Aorta (tissue), 5 donors: Measurements from ENCODE around the gene GOLGA6L10. TPM values are rescaled to one million over a fixed set of nuclear protein-coding genes. Genes with fewer than 3 reads are reported as not detected.
A peak's percentile ranks its signal among the peaks of the same experiment; 100 is the strongest.
"Not testable (repeated sequence)": the region's sequence is repeated elsewhere in the genome, so short reads cannot be mapped to it uniquely, and the experiment has no call there.

ENCODE experiments used
- ATAC-seq: fragments of 200-7000 bp; cut with Tn5 transposase; one replicate; pipeline ENCODE4 v1.9.1; 2022; ENCODE audit warnings: moderate library complexity; ENCODE audit not compliant: low FRiP score
- DNase-seq, 2 donors: peaks; one replicate each; pipeline ENCODE4 v3.0.0-alpha.2; 2020
- H3K27ac ChIP-seq, 2 donors: one replicate each; pipeline ENCODE4 v1.5.1; 2013; ENCODE audit warnings: low read length in 2 of 2, mild to moderate bottlenecking in 2 of 2, moderate library complexity in 2 of 2, control low read depth in 1 of 2, inconsistent platforms in 1 of 2, low read depth in 1 of 2
- H3K27me3 ChIP-seq, 2 donors: one replicate each; pipeline ENCODE4 v1.6.1; 2013; ENCODE audit warnings: control low read depth in 1 of 2, low read length in 1 of 2, mild to moderate bottlenecking in 1 of 2, moderate library complexity in 1 of 2; ENCODE audit not compliant: insufficient read depth in 2 of 2, control insufficient read depth in 1 of 2
- H3K36me3 ChIP-seq, 2 donors: one replicate each; pipeline ENCODE4 v1.6.1; 2013; ENCODE audit warnings: control low read depth in 1 of 2, low read length in 1 of 2, mild to moderate bottlenecking in 1 of 2; ENCODE audit not compliant: insufficient read depth in 2 of 2, control insufficient read depth in 1 of 2
- H3K4me1 ChIP-seq, 2 donors: one replicate each; pipeline ENCODE4 v1.6.1; 2013; ENCODE audit warnings: low read length in 2 of 2, control low read depth in 1 of 2, mild to moderate bottlenecking in 1 of 2, moderate library complexity in 1 of 2; ENCODE audit not compliant: insufficient read depth in 2 of 2, control insufficient read depth in 1 of 2
- H3K4me3 ChIP-seq, 2 donors: one replicate each; pipeline ENCODE4 v1.5.1; 2013; ENCODE audit warnings: low read length in 2 of 2, control low read depth in 1 of 2, mild to moderate bottlenecking in 1 of 2
- H3K9me3 ChIP-seq: one replicate; pipeline ENCODE4 v1.6.1; 2013; ENCODE audit warnings: mild to moderate bottlenecking, low read length; ENCODE audit not compliant: control insufficient read depth
- WGBS, 2 donors: extraction: QIAGEN DNeasy Blood & Tissue Kit; methylation state at CpG; one replicate each; pipeline ENCODE4 v1.1.7; 2013; 5-methylcytosine and 5-hydroxymethylcytosine counted together
- intact Hi-C, 2 donors: fragments of 100-400 bp; cut with DNase I; formaldehyde crosslinking; loops; one replicate each; pipeline versions ENCODE4 v1.14.2 to v1.15.0; 2022
- polyA plus RNA-seq, 2 donors: library from polyadenylated mRNA; stranded (reverse); fragments of 200-250 nt; gene quantifications; one replicate each; pipeline ENCODE4 v1.2.3, GENCODE V29; 2013
- total RNA-seq, 2 donors: library from RNA; stranded (reverse); fragmentation: NEBNext Ultra II Directional; extraction: Animal tissue kit (Norgen Biotek cat#: 25700); gene quantifications; one replicate each; pipeline ENCODE4 v1.2.1, GENCODE V29; 2021
- donor health status: healthy with polysubstance abuse.
- donor health status: Bipolar disorder and iron deficiency.
- donor health status: DM: no; HTN: no; CAD: no.
- donor health status: DM: no; HTN: no; CAD: no.
- donor health status: DM: yes; HTN: yes; CAD: no.

GOLGA6L10 gene
- total and polyA plus RNA-seq, 4 donors, result 0.23 to 2.8 (median 1.5) TPM

GRCh38 chr15:82300883-82301282 is 48.4 kb downstream of the GOLGA6L10 start:
- no peak for DNase-seq
- Histone ChIP-seq H3K9me3 (no peaks in the 10 kb centered on the region), H3K27me3 (no peaks in the 10 kb centered on the region), H3K27ac (no peak overlapping the region), H3K4me3 (no peak overlapping the region), H3K4me1 (no peaks in the 10 kb centered on the region), H3K36me3 (no peaks in the 10 kb centered on the region)
- WGBS, 2 donors, result 90 to 95% methylated on average over 7 of the region's 7 CpGs
- intact Hi-C loops, result no loop called here
- ATAC-seq, result no peak

GRCh38 chr15:82300326-82300725 is 48.9 kb downstream of the GOLGA6L10 start:
- H3K9me3 ChIP-seq, intact Hi-C loops, ATAC-seq, H3K4me3 ChIP-seq, H3K27me3 ChIP-seq, H3K36me3 ChIP-seq, H3K27ac ChIP-seq, H3K4me1 ChIP-seq, DNase-seq: not testable (repeated sequence)
- 45 to 74% methylated on average over 6 of the region's 6 CpGs for WGBS, 2 donors

- H3K4me1 ChIP-seq, ATAC-seq, H3K9me3 ChIP-seq, H3K27me3 ChIP-seq, H3K27ac ChIP-seq, H3K4me3 ChIP-seq, DNase-seq, H3K36me3 ChIP-seq, intact Hi-C loops: not testable (repeated sequence)
- 89 to 90% methylated on average over 3 of the region's 6 CpGs for WGBS, 2 donors
Measured at GRCh38 chr15:82299511-82299914, 49.8 kb downstream of the GOLGA6L10 start.

GRCh38 chr15:82298520-82298919 is 50.8 kb downstream of the GOLGA6L10 start:
- Histone ChIP-seq H3K36me3 (no peaks in the 10 kb centered on the region), H3K4me3 (no peak overlapping the region), H3K27me3 (no peaks in the 10 kb centered on the region), H3K27ac (no peak overlapping the region), H3K4me1 (no peaks in the 10 kb centered on the region), H3K9me3 (no peaks in the 10 kb centered on the region)
- DNase-seq (peak in 1 of 2 donors; percentile 72), ATAC-seq (peak; percentile 34)
- 23 to 31% methylated on average over 35 to 44 of the region's 44 CpGs for WGBS, 2 donors
- intact Hi-C loops, result no loop called here

- Histone ChIP-seq H3K4me3 (no peak overlapping the region), H3K4me1 (no peaks in the 10 kb centered on the region), H3K36me3 (no peaks in the 10 kb centered on the region), H3K27ac (no peak overlapping the region), H3K9me3 (no peaks in the 10 kb centered on the region), H3K27me3 (no peaks in the 10 kb centered on the region)
- intact Hi-C loops, result no loop called here
- no peak for DNase-seq
- 94 to 96% methylated on average over 13 of the region's 13 CpGs for WGBS, 2 donors
- no peak for ATAC-seq
Measured at GRCh38 chr15:82298032-82298431, 51.2 kb downstream of the GOLGA6L10 start.

GRCh38 chr15:82297546-82297945 is 51.7 kb downstream of the GOLGA6L10 start:
- Histone ChIP-seq H3K27me3 (no peaks in the 10 kb centered on the region), H3K4me3 (no peak overlapping the region), H3K9me3 (no peaks in the 10 kb centered on the region), H3K36me3 (no peaks in the 10 kb centered on the region), H3K4me1 (no peaks in the 10 kb centered on the region), H3K27ac (no peak overlapping the region)
- intact Hi-C loops, result no loop called here
- DNase-seq, result no peak
- WGBS, 2 donors, result 96 to 97% methylated on average over 5 of the region's 5 CpGs
- ATAC-seq, result no peak

GRCh38 chr15:82294061-82294690 is 55.1 kb downstream of the GOLGA6L10 start:
- no peaks in the 10 kb centered on the region for H3K4me1 ChIP-seq
- H3K9me3 ChIP-seq, result no peaks in the 10 kb centered on the region
- intact Hi-C loops, result no loop called here
- H3K36me3 ChIP-seq, result no peaks in the 10 kb centered on the region
- H3K27me3 ChIP-seq, result no peaks in the 10 kb centered on the region
- 48 to 57% methylated on average over 11 of the region's 11 CpGs for WGBS, 2 donors
- no peak overlapping the region for H3K27ac ChIP-seq
- H3K4me3 ChIP-seq, result no peak overlapping the region
- no peak for ATAC-seq
- DNase-seq, result no peak

GRCh38 chr15:82292271-82292670 is 57.0 kb downstream of the GOLGA6L10 start:
- Histone ChIP-seq H3K9me3 (no peaks in the 10 kb centered on the region), H3K27me3 (no peaks in the 10 kb centered on the region), H3K4me3 (no peak overlapping the region), H3K36me3 (no peaks in the 10 kb centered on the region), H3K27ac (no peak overlapping the region), H3K4me1 (no peaks in the 10 kb centered on the region)
- WGBS, 2 donors, result 87 to 93% methylated on average over 5 of the region's 5 CpGs
- ATAC-seq, result no peak
- no peak for DNase-seq
- intact Hi-C loops, result no loop called here
